Heart left ventricle (tissue), 16 donors: ENCODE data around the gene MKRN2. TPM values are rescaled to one million over a fixed set of nuclear protein-coding genes. Genes with fewer than 3 reads are reported as not detected.
A peak's percentile ranks its signal among the peaks of the same experiment; 100 is the strongest.

Source experiments
- ATAC-seq, 4 donors: fragments of 200-7000 bp; cut with Tn5 transposase; one replicate each; pipeline ENCODE4 v1.9.1; 2020 to 2022; ENCODE audit warnings: moderate library complexity in 4 of 4, mild to moderate bottlenecking in 3 of 4, moderate number of reproducible peaks in 1 of 4
- DNase-seq, 5 donors: peaks; one replicate each; pipeline ENCODE4 v3.0.0-alpha.2; 2020
- H3K27ac ChIP-seq, 12 donors: fragments of 200-600 bp; sonication (generic) in 4 of 12; one replicate each; pipeline versions ENCODE4 v1.5.0 to v1.8.0; 2016 to 2022; ENCODE audit warnings: mild to moderate bottlenecking in 2 of 12
- H3K27me3 ChIP-seq, 9 donors: fragments of 200-600 bp; sonication (generic) in 2 of 9; one replicate each; pipeline versions ENCODE4 v1.5.1 to v1.8.0; 2016 to 2022; ENCODE audit warnings: mild to moderate bottlenecking in 3 of 9
- H3K36me3 ChIP-seq, 9 donors: fragments of 200-600 bp; sonication (generic) in 2 of 9; one replicate each; pipeline versions ENCODE4 v1.5.0 to v1.8.0; 2018 to 2022; ENCODE audit warnings: mild to moderate bottlenecking in 2 of 9
- H3K4me1 ChIP-seq, 12 donors: fragments of 200-600 bp; sonication (generic) in 4 of 12; one replicate each; pipeline versions ENCODE4 v1.5.0 to v1.8.0; 2016 to 2022; ENCODE audit warnings: mild to moderate bottlenecking in 3 of 12
- H3K4me3 ChIP-seq, 12 donors: fragments of 200-600 bp; sonication (generic) in 4 of 12; one replicate each; pipeline versions ENCODE4 v1.5.0 to v1.8.0; 2017 to 2022; ENCODE audit warnings: mild to moderate bottlenecking in 9 of 12, moderate library complexity in 4 of 12
- H3K9me3 ChIP-seq, 12 donors: fragments of 200-600 bp; sonication (generic) in 4 of 12; one replicate each; pipeline versions ENCODE4 v1.5.0 to v1.8.0; 2016 to 2022; ENCODE audit warnings: mild to moderate bottlenecking in 1 of 12
- POLR2A ChIP-seq, 2 donors: fragments of 450-650 bp; IDR thresholded peaks; one replicate each; pipeline ENCODE4 v1.6.1; 2017; ENCODE audit warnings: antibody characterized with exemption in 2 of 2, mild to moderate bottlenecking in 2 of 2, moderate library complexity in 2 of 2
- WGBS, 4 donors: extraction: QIAGEN DNeasy Blood & Tissue Kit in 2 of 4; methylation state at CpG; one replicate each; pipeline versions ENCODE4 v1.1.5 to v1.1.7; 2013 to 2018; 5-methylcytosine and 5-hydroxymethylcytosine counted together
- intact Hi-C, 10 donors: fragments of 100-400 bp; cut with DNase I; formaldehyde crosslinking; loops; one replicate each; pipeline versions ENCODE4 v1.11.1 to v1.14.2; 2022
- polyA plus RNA-seq, 2 donors: library from polyadenylated mRNA; stranded (reverse); fragments of 200-250 nt; gene quantifications; one replicate each; pipeline ENCODE4 v1.2.3, GENCODE V29; 2013
- total RNA-seq, 9 donors: library from RNA; depleted of rRNA in 2 of 9; stranded (reverse); fragments of >200 nt in 2 of 9; fragmentation: NEBNext Ultra II Directional in 3 of 9; extraction: Animal tissue kit (Norgen Biotek cat#: 25700) in 3 of 9; gene quantifications; one replicate each; pipeline versions ENCODE4 v1.1.0 to v1.2.4, GENCODE V29; 2016 to 2023
- TF ChIP-seq, protein P1 (sequence below), 12 donors: fragments of 200-600 bp; sonication (generic) in 4 of 12; IDR thresholded peaks; one replicate each; pipeline versions ENCODE4 v1.5.0 to v1.8.0; 2018 to 2022; ENCODE audit warnings: antibody characterized with exemption in 12 of 12, mild to moderate bottlenecking in 5 of 12
- donor health status: ischemic (EF 13 %, LVEDD 7.1; RV severe dilation, severe dysfunction).
- donor health status: healthy with polysubstance abuse.
- donor health status: DM: no; HTN: yes; CAD: no.
- donor health status: DM: no; HTN: no; CAD: no.
- donor health status: ischemic (EF 25% LVEDD 6.9; RV normal size, moderate dysfunction).
- donor health status: ischemic (EF 25% LVEDD 5.7; RV mildly dilated, moderate dysfunction).
- donor health status: healthy.
- donor health status: DM: yes; HTN: yes; CAD: no.
- donor health status: ischemic (EF 35%, LVEDD 5.7; RV mildly dilated, moderate dysfunction).
- donor health status: nonischemic (EF 11% LVEDD 7.7; RV severe dilation, severe dysfunction).
- donor health status: DM: yes; HTN: yes; CAD: no.
- donor health status: PGD.
- donor health status: ischemic (EF 29% LVEDD 5.4; RV normal size, mild dysfunction).
- donor health status: nonischemic (EF 23%, LVEDD 6.1; RV moderate dilation, normal function).

Gene MKRN2
- total and polyA plus RNA-seq, 11 donors: 23.2 to 42.2 (median 32.9) TPM

DNA sequence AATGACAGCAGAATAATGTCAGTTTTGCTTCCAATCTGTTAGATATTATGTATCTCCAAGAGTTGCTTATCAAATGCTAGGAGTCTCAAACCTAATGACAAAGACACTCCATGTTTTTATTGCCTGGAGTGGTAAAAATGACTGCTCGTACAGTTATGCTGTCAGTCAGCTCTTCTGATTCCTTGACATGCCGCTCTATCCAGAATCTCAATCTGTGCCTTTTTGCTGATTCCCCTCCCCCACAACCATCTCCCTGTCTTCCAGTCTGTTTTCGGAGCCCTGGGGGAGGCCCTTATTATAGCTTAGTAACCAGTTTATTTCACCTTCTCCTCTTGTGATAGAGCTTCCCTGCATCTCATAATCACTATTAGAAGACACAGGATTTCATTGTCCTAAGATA is 2.6 kb downstream of the MKRN2 start:
- Histone ChIP-seq H3K27ac (peak overlapping the region in 7 of 12 donors; percentile 48 to 96 (median 70)), H3K4me1 (peaks cover 0 to 67% (median 55%) of the 10 kb centered on the region in 12 donors), H3K27me3 (no peaks in the 10 kb centered on the region), H3K9me3 (no peaks in the 10 kb centered on the region), H3K4me3 (peak overlapping the region in 7 of 12 donors; percentile 2 to 93 (median 78)), H3K36me3 (no peaks in the 10 kb centered on the region)
- DNase-seq (no peak), ATAC-seq (no peak)
- intact Hi-C loops: loop anchor here in 4 of 10 donors (5.0 to 10.0 kb wide), 2 partner anchors 103 to 105 kb away; partner anchors contain the start of gene RAF1 (in 4 of the 4)
- WGBS, 4 donors: 53 to 62% (median 61%) methylated on average over 3 of the region's 3 CpGs
- TF ChIP-seq, protein P1, sequence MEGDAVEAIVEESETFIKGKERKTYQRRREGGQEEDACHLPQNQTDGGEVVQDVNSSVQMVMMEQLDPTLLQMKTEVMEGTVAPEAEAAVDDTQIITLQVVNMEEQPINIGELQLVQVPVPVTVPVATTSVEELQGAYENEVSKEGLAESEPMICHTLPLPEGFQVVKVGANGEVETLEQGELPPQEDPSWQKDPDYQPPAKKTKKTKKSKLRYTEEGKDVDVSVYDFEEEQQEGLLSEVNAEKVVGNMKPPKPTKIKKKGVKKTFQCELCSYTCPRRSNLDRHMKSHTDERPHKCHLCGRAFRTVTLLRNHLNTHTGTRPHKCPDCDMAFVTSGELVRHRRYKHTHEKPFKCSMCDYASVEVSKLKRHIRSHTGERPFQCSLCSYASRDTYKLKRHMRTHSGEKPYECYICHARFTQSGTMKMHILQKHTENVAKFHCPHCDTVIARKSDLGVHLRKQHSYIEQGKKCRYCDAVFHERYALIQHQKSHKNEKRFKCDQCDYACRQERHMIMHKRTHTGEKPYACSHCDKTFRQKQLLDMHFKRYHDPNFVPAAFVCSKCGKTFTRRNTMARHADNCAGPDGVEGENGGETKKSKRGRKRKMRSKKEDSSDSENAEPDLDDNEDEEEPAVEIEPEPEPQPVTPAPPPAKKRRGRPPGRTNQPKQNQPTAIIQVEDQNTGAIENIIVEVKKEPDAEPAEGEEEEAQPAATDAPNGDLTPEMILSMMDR (IDR thresholded peaks at IDR 0.05): no peak
- no peak for TF ChIP-seq POLR2A (IDR thresholded peaks at IDR 0.05)

DNA sequence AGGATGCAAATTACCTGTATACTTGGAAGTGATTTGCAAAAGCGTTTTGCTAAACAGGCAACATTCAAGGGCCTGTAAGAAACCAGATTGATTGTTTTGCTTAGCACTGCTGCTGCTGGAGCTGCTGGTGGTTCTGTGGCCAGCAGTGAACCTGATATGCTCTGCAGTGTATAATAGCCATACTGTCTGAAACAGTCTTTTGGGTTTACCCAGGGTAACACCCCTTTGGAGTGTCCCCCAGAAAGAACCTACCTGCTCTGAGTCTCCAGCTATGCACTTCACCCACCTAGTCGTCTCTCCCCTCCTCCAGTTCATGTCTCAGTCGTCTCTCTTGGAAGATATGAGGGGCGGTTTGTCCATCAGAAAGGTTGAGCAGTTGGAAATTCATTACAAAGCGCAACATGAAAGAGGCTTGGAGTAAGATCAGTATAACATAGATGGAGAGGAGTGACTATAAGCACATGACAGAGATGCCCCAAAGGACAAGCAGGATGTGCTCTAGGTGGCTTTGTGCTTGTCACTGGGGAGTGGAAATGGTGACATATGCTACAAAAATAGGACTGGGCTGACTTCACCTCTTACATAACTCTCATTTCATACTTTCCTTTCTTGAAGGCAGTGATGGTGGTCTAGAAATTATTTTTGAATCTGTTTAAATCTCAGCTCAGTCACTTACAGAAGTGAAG is 3.8 kb downstream of the MKRN2 start:
- Histone ChIP-seq H3K4me3 (peak overlapping the region in 7 of 12 donors; percentile 6 to 93 (median 17)), H3K9me3 (peaks cover 0 to 7% (median 0%) of the 10 kb centered on the region in 12 donors), H3K27me3 (no peaks in the 10 kb centered on the region), H3K4me1 (peaks cover 0 to 66% (median 56%) of the 10 kb centered on the region in 12 donors), H3K36me3 (no peaks in the 10 kb centered on the region), H3K27ac (peak overlapping the region in 11 of 12 donors; percentile 23 to 96 (median 64))
- intact Hi-C loops: loop anchor here in 2 of 10 donors (5.0 to 10.0 kb wide), 2 partner anchors 102 to 164 kb away; partner anchors contain the start of gene RAF1 (in 1 of the 2)
- ATAC-seq (peak in 2 of 4 donors; percentile 22 to 41), DNase-seq (no peak)
- WGBS, 4 donors: 47 to 61% (median 49%) methylated on average over 5 of the region's 5 CpGs
- TF ChIP-seq POLR2A (IDR thresholded peaks at IDR 0.05): no peak
- TF ChIP-seq, protein P1 (IDR thresholded peaks at IDR 0.05): no peak

DNA sequence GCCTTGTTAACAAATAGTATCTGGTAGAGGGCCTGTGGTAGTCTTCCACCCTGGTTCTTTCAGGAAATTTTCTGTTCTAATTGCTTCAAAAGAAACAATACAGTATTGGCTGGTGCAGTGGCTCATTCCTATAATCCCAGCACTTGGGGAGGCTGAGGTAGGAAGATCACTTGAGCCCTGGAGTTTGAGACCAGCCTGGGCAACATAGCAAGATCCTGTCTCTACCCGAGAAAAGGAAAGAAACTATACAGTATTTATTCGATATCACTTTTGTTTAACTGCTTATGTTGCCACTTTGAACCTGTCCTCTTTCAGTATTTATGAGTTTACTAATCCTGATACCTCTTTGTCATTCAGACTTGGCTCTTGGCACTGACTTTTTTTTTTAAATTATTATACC is 4.5 kb downstream of the MKRN2 start:
- ATAC-seq (no peak), DNase-seq (no peak)
- Histone ChIP-seq H3K9me3 (peaks cover 0 to 15% (median 6%) of the 10 kb centered on the region in 12 donors), H3K27ac (peak overlapping the region in 11 of 12 donors; percentile 23 to 96 (median 59)), H3K27me3 (no peaks in the 10 kb centered on the region), H3K4me1 (peaks cover 0 to 59% (median 49%) of the 10 kb centered on the region in 12 donors), H3K4me3 (no peak overlapping the region), H3K36me3 (no peaks in the 10 kb centered on the region)
- intact Hi-C loops: loop anchor here in 2 of 10 donors (5.0 to 10.0 kb wide), 2 partner anchors 101 to 163 kb away; partner anchors contain the start of gene RAF1 (in 1 of the 2)
- no peak for TF ChIP-seq POLR2A (IDR thresholded peaks at IDR 0.05)
- TF ChIP-seq, protein P1 (IDR thresholded peaks at IDR 0.05): no peak
- WGBS, 4 donors: 86 to 95% (median 92%) methylated on average over 2 of the region's 2 CpGs

DNA sequence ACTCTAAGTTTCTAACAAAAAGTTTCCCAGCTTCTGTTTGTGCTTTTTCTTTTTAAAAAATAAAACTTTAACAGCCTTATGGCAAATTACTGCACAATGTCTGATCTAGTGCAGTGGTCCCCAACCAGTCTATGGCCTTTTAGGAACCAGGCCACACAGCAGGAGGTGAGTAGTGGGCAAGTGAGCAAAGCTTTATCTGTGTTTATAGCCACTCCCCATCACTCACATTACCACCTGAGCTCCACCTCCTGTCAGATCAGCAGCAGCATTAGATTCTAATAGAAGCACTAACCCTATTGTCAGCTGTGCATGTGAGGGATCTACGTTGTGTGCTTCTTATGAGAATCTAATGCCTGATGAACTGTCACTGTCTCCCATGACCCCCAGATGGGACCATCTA is 5.6 kb downstream of the MKRN2 start:
- ATAC-seq (no peak), DNase-seq (no peak)
- Histone ChIP-seq H3K4me3 (no peak overlapping the region), H3K4me1 (peaks cover 0 to 59% (median 48%) of the 10 kb centered on the region in 12 donors), H3K27ac (peak overlapping the region in 4 of 12 donors; percentile 33 to 96 (median 60)), H3K36me3 (no peaks in the 10 kb centered on the region), H3K9me3 (peaks cover 0 to 25% (median 9%) of the 10 kb centered on the region in 12 donors), H3K27me3 (no peaks in the 10 kb centered on the region)
- TF ChIP-seq POLR2A (IDR thresholded peaks at IDR 0.05): no peak
- TF ChIP-seq, protein P1 (IDR thresholded peaks at IDR 0.05): no peak
- intact Hi-C loops: loop anchor here in 2 of 10 donors (5.0 to 10.0 kb wide), 2 partner anchors 100 to 162 kb away; partner anchors contain the start of gene RAF1 (in 1 of the 2)
- WGBS, 4 donors: 55 to 58% (median 58%) methylated on average over 1 of the region's 1 CpG
